ENCODE measurements around the gene LYSMD4.
"Not testable (repeated sequence)": the region's sequence is repeated elsewhere in the genome, so short reads cannot be mapped to it uniquely, and the experiment has no call there.

The LYSMD4 gene

DNA sequence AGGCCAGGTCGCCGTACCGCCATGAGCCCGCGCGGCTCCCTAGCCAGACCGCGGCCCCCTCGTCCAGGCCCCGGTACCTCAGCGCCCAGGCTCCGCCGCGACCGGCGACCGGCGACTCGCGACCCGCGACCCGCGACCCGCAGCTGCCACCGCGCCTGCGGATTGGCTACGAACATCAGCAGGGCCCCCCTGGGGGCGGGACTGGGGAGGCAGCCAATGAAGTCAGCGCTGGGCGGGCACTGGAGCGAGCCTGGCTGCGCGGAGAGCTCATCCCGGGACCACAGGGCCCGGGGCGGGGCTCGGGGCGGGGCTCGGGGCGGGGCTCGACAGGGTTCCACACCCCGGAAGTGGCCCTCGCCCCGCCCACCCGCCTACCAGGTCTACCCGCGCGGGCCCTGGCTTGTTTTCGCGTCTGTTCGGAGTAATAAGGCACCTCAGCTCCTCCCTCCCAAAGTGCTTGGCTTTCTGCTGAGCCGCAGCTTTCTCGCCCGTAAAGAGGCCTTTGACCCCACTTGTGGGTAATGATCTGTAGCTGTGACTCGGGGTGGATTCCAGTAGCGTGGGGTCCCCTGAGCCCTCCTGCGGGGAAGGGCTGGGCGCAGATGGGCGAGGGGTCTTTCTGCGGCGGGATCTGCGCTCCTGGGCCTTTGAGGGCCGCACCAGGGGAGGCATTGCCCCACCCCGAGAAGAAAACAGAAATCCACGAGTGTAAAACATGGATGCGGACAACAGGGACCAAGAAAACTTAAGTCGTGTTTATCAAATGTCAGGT, at the start of gene LYSMD4:
LYSMD4 (minus strand) TSS at position 170 of the 772 bp plus-strand sequence. CDS start 1,438 bp downstream, outside the sequence.
- DNase-seq = peak; percentile 98

GRCh38 chr15:99782029-99782428, 48.8 kb upstream of the LYSMD4 start:
- DNase-seq = not testable (repeated sequence)

DNA sequence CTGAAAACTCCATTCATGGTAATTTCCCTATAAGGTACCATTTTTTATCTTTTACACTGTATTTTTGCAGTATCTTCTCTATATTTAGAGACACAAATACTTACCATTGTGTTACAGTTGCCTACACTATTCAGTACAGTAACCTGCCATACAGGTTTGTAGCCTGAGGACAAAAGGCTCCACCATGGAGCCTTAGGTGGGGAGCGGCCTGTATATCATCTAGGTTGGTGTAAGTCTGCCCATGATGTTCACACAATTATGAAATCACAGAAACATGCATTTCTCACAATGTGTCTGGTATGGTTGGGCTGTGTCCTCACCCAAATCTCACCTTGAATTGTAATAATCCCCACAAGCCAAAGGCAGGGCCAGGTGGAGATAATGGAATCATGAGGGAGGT, 43.9 kb upstream of the LYSMD4 start:
- no peak for DNase-seq

GRCh38 chr15:99764522-99764921, 31.3 kb upstream of the LYSMD4 start:
- DNase-seq = peak; percentile 71

GRCh38 chr15:99763827-99764226, 30.6 kb upstream of the LYSMD4 start:
- no peak for DNase-seq

DNA sequence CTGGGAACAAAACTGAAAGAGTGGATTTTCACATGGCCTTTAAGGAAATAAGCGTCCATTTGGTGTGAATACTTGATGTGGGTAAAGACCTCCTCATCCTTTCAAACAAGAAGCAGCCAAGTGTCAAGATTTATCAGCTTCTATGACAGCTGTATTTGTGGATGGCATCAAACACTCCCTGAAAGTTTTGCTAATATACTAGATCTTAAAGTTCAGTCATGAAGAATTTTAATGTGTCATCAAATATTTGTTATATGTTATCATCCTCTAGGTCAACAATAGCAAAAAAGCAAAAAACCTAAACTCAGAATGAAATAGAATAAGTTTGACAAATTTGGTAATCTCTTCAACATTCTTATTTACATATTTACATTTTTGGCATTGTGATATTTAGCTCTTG, 29.1 kb upstream of the LYSMD4 start:
- DNase-seq = no peak

DNA sequence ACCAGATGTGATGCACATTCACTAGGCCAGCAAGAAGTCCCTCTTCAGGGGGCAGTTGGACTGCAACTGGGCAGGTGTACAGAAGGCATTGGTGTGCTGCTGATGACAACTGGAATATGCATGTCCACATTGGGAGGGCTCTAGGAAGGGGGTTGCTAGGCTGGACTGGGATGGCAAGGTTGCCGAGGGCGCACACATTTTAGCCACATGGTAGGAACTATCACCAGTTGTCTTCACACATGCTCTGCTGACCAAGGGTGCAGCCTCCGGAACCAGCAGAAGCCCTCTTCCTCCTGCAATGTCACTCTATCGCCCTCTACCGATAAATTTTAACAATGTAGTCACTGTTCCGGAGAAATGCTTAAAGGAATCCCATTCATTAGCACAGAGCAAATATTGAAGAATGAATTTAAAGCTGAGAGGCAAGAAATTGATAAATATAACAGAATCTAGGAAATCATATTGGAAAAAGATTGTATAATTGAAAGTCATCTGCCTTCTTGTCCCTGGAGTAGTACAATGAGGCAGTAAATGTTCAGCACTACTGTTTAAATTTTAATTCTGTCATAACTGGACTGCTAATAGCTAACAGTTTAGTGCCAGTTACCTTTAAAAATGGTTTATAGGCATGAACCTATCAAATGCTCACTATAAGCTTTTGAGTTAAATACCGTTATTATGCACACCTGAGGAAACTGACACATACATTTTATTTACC, 22.6 kb upstream of the LYSMD4 start:
- peak; percentile 75 for DNase-seq

DNA sequence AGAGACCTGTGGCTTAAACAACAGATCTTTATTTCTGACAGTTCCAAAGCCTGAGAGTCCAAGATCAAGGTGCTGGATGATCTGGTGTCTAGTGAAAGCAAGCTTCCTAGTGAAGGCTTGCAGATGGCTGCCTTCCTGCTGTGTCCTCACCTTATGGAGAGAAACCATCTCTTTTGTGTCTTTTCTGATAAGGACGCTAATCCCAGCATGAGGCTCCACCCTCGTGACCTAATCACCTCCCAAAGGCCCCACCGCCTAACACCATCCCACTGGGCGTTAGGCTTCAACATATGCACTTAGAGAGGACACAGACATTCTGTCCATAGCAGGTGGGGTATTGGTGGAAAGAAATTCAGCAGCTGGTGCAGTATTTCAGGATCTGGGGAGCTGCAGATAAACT, 19.8 kb upstream of the LYSMD4 start:
- no peak for DNase-seq

- DNase-seq = no peak
Observed at GRCh38 chr15:99752556-99752955, 19.3 kb upstream of the LYSMD4 start.

GRCh38 chr15:99750326-99750725, 17.1 kb upstream of the LYSMD4 start:
- not testable (repeated sequence) for DNase-seq

DNA sequence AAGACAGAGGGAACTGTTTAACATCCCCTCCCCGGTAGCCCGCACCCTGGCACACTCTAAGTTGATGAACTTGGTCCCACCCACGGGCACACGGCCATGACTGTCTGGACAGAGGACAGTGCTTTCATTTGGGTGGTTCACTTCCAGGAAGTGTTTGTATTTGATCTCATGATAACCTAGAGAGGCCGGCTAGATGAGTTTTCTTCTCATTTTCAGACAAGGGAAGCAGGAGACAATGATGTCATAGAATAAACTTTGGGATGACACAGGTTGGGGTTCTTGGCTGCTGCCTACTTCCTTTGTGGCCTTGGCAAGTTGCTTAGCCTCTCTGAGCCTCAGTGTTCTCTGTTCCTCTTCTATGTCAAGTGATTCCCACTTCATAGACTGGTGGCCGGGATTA, 16.1 kb upstream of the LYSMD4 start:
- no peak for DNase-seq

DNA sequence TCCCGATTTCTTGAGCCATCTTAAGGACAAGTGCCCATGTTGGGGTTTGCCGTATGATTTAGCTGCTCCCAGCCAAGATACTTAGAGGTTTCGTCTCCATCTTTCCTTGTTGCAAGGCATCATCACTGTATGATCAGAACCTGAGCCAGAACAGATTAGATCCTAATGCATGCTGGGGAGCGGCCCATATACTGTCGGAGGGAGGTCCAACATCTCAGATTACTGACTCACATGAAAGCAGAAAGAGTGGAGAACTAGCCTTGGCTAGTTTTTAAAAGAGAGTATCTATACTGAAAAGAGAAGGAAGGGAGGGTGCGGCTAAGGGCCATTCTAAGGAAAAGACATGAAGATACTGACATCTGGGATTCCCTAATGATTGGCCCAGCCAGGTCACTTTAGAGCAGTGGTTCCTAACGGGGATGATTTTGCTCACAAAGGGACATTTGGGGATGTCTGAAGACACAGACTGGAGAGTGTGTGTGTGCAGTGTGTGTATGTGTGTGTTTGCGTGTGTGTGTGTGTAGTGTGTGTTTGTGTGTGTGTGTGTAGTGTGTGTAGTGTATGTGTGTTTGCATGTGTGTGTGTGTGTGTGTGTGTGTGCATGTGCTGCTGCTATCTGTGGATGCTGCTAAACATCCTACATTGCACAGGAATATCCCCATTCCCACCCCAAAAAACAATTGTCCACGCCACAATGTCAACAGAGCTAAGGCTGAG, 12.3 kb upstream of the LYSMD4 start:
- DNase-seq = no peak

DNA sequence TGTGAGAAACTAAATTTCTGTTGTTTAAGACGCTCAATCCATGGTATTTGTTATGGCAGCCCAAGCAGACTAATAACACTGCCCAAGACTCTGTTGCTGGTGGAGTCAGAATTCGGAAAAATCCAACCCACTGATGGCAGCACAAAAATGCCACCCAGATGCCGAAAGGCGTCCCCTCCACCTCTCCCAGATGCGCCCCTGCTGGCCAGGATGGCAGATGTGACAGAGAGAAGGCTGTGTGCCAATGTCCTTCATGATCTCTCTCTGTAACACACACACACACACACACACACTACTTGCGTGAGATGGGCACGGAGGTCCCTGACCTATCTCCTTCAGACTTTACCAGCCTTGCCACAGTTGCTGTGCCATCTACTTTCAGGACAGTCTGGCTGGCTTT, 10.9 kb upstream of the LYSMD4 start:
- no peak for DNase-seq

- DNase-seq = no peak
Observed at GRCh38 chr15:99741835-99742234, 8.6 kb upstream of the LYSMD4 start.

DNA sequence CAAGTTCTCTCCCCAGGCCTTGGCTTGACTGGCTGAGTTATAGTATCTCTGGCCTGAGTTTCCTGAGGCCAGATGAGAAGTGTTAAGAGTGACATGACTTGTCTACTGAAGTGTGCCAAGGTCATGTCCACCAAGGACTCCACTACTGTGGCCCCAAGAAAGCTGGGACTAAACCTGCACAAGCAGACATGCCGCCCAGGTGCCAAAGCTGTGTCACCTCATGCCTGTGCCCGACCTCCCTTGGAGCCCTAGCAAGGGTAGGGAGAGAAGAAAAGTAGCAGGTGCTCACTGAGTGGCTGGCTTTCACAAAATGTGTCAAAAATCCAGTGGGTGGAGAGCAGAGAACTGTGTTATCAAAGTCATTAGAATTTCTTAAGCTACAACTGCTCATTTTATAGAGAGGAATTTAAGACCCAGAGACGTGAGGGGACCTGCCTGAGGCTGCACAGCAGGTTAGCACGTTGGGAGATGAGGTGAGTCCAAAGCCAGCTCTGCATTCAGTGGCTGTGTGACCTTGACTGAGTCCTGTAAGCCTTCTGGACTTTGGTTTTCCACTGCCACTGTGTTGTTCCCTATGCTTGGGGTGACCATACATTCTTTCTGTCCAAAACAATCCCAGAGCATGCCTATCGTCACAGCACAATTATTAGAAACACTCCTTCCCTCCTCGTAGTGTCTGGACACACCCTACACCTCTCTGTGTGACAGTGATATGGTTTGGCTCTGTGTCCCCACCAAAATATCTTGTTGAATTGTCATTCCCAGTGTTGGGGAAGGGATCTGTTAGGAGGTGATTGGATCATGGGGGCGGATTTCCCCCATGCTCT, 5.0 kb upstream of the LYSMD4 start:
- no peak for DNase-seq

- DNase-seq = no peak
Observed at GRCh38 chr15:99736702-99737101, 3.5 kb upstream of the LYSMD4 start.

GRCh38 chr15:99735868-99736267, 2.6 kb upstream of the LYSMD4 start:
- DNase-seq = no peak

GRCh38 chr15:99734575-99734974, 1.3 kb upstream of the LYSMD4 start:
- peak; percentile 20 for DNase-seq

GRCh38 chr15:99734040-99734291, 729 bp upstream of the LYSMD4 start:
- not testable (repeated sequence) for DNase-seq

DNA sequence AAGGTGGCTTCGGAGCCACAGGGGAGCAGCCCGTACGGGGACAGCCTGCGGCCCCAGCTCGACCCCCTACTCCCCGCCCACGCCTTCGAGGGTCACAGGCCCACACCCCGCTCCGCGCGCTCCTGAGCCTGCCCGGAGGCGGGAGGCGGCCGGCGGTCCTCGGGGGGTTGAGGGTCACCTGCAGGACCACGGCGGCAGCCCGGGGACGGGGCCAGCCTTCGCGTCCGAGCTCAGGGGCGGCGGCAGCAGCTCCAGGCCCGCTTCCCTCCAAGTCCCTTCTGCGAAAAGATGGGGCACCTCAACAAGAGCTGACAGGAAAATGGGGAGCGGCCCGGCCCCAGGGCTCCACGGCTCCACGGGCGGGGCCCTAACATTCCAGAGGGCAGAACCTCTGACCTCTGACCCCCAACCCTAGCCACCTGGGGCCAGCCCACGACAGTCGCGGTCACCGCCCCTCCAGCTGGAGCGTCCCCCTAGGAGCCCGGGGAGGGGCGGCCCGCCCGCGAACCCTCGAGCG, 428 bp downstream of the LYSMD4 start:
- DNase-seq = peak; percentile 40

DNA sequence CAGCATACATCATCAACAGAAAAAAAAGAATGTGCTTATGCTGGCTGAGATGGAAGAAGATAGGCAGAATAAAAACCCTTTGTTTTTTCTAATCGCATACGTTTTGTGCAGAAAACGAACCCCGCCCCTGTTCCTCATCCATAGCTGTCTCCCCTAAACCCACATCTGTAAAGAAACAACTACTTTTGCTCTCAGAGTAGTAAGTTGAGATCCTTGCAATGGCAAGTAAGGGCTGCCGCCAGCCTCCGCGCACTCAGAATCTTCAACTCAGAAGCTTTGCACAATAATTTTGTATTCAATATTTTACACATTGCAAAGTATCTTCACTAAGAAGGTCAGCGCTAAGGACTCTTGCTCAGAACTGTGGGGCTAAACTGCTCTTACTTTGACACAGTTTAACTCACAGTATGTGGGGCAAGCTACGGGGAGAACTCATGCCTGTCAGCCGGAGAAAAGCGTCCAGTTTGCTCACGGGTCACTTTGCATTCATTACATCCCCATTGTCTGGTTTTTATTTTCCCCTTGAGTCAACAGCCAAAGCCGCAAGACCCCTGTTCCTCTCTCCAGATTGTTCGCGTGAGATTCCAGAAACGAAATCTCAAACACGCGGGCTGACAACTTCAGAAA, 1.0 kb downstream of the LYSMD4 start:
- no peak for DNase-seq

GRCh38 chr15:99731336-99732123, 1.7 kb downstream of the LYSMD4 start:
- DNase-seq = no peak
